Measurements from ENCODE around the gene GM2A. TPM values are rescaled to one million over a fixed set of nuclear protein-coding genes. Genes with fewer than 3 reads are reported as not detected.

GM2A gene
- total and polyA plus RNA-seq, 9 of the 15 experiments (the other 6 are each of a cell fraction or from before 2014, with no cell fraction given) = 5.8 to 36.0 (median 10.0) TPM

- TF ChIP-seq NCOR1 (IDR thresholded peaks at IDR 0.05) (no peak), ZNF696 (CRISPR knock-in tag; conservative IDR thresholded peaks at IDR 0.05) (no peak), MXD1 (CRISPR knock-in tag; IDR thresholded peaks at IDR 0.05; ENCODE audit: borderline replicate concordance, poor library complexity, severe bottlenecking) (no peak), ZSCAN29 (IDR thresholded peaks at IDR 0.05) (no peak), CBX3 (IDR thresholded peaks at IDR 0.05; ENCODE audit: borderline replicate concordance in 1 of 2, low read length in 2 of 2) (no peak), HBP1 (CRISPR knock-in tag; IDR thresholded peaks at IDR 0.05) (no peak), HLTF (IDR thresholded peaks at IDR 0.05) (no peak), USF2 (CRISPR knock-in tag; IDR thresholded peaks at IDR 0.05) (no peak)
Measured at GRCh38 chr5:151296478-151296830, 43.5 kb downstream of the GM2A start (continued).

GRCh38 chr5:151296974-151297373 lies 44.0 kb downstream of the GM2A start:
- Histone ChIP-seq H3K4me3 (no peak overlapping the region), H3K9me3 (replicated peaks; ENCODE audit: control insufficient read depth, insufficient read depth, low read depth, low read length) (no peaks in the 10 kb centered on the region), H3K27me3 (ENCODE audit: control insufficient read depth in 2 of 2, insufficient read depth in 2 of 2, low read length in 2 of 2) (peaks cover 6 to 12% of the 10 kb centered on the region in 2 experiments), H3K79me2 (ENCODE audit: control insufficient read depth, insufficient read depth, low read length) (no peaks in the 10 kb centered on the region), H4K20me1 (replicated peaks; ENCODE audit: control insufficient read depth, insufficient read depth, low read length) (no peaks in the 10 kb centered on the region), H3K4me2 (ENCODE audit: insufficient read depth, low read length) (no peak overlapping the region), H3K27ac (ENCODE audit: extremely low read depth, low read depth, low read length) (no peak overlapping the region), H3K36me3 (ENCODE audit: control insufficient read depth, insufficient read depth, low read length) (no peaks in the 10 kb centered on the region), H3K9ac (ENCODE audit: insufficient read depth in 1 of 2, low read depth in 2 of 2, low read length in 2 of 2) (no peak overlapping the region), H3K9me1 (ENCODE audit: control insufficient read depth, insufficient read depth, low read length) (no peaks in the 10 kb centered on the region), H3K4me1 (replicated peaks in 1 of 2; ENCODE audit: control insufficient read depth in 2 of 2, insufficient read depth in 2 of 2, low read length in 2 of 2) (no peaks in the 10 kb centered on the region), H2AFZ (ENCODE audit: low read depth, low read length) (no peak overlapping the region)
- FAIRE-seq (no peak), DNase-seq (ENCODE audit: extremely low read depth in 1 of 4, low spot score in 3 of 4) (no peak), ATAC-seq (no peak)
- in situ Hi-C loops (cut with MboI) (no loop called here), intact Hi-C loops (cut with micrococcal nuclease) (no loop called here)
- CTCF ChIA-PET (ENCODE audit: low intra/inter-chr PET ratio) = no interaction called here
- TF ChIP-seq IRF9 (tag; IDR thresholded peaks at IDR 0.05) = no peak
- TF ChIP-seq CC2D1A (IDR thresholded peaks at IDR 0.05) = no peak
- TF ChIP-seq IRF1 (CRISPR knock-in tag; IDR thresholded peaks at IDR 0.05; ENCODE audit: borderline replicate concordance) = no peak
- TF ChIP-seq ETS2 (tag; IDR thresholded peaks at IDR 0.05; ENCODE audit: borderline replicate concordance, poor library complexity, severe bottlenecking) = no peak
- POLR2A ChIA-PET = no interaction called here
- BruUV-seq (replicated peaks) = no TSS peak
- 0% methylated on average over 2 of the region's 2 CpGs for WGBS (ENCODE audit: insufficient coverage, low coverage, missing lambda C conversion rate)
